ENCODE measurements around the gene MYO10. TPM values are rescaled to one million over a fixed set of nuclear protein-coding genes. Genes with fewer than 3 reads are reported as not detected.

The MYO10 gene
- total and polyA plus RNA-seq, 2 experiments from 2014 or later: 8.2 to 9.3 TPM

DNA sequence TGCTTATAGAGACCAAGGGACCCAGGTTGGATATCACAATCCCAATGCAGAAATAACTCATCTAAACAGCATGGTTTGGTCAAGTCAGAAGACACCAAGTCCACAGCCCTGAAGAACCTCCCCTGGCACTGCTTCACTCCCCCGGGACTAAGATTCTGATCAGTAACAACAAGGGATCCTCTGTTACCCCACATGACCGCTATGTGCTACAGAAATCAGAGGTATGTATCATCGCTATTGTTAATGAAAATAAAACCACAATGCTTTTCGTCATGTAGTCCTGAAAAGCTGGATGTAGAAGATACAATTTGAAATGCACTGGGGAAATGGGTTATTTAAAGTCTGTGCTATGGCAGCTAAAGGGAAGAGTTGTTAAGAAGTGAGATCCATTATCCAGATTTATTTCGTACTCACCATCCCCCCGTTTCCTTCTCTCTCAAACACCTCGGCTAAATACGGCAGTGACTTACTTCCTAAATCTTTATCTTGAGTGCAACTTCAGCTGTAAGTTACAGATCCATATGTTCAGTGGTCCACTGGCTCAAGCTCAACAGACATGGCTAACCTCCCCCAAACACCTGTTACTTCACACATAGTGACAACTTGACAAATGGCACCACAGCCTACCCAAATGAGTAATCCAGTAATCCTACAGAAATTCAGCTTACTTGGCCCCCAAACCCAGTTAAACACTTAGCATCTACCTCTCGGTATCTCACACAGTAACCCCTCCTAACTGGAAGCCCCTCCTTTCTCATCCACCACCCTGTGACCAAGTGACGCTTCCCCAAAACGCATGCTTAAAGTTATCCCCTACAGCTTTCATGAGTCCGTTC is 129.2 kb downstream of the MYO10 start:
- H3K4me3 ChIP-seq: no peak overlapping the region
- no peaks in the 10 kb centered on the region for H3K36me3 ChIP-seq
- no peaks in the 10 kb centered on the region for H3K9me3 ChIP-seq (ENCODE audit: low read depth)
- H3K27me3 ChIP-seq: no peaks in the 10 kb centered on the region
- DNase-seq (ENCODE audit: low read depth in 1 of 2, low spot score in 1 of 2): peak in 1 of 2 donors; percentile 41
- peaks cover 12% of the 10 kb centered on the region for H3K4me1 ChIP-seq (ENCODE audit: low read depth)
- no peak overlapping the region for H3K27ac ChIP-seq
- TF ChIP-seq CTCF (IDR thresholded peaks at IDR 0.05; ENCODE audit: low read depth, low read length): no peak

GRCh38 chr5:16805486-16805885 is 130.6 kb downstream of the MYO10 start:
- peaks cover 12% of the 10 kb centered on the region for H3K4me1 ChIP-seq (ENCODE audit: low read depth)
- no peak overlapping the region for H3K27ac ChIP-seq
- H3K36me3 ChIP-seq: no peaks in the 10 kb centered on the region
- no peaks in the 10 kb centered on the region for H3K9me3 ChIP-seq (ENCODE audit: low read depth)
- no peaks in the 10 kb centered on the region for H3K27me3 ChIP-seq
- no peak overlapping the region for H3K4me3 ChIP-seq
- DNase-seq (ENCODE audit: low read depth in 1 of 2, low spot score in 1 of 2): no peak
- no peak for TF ChIP-seq CTCF (IDR thresholded peaks at IDR 0.05; ENCODE audit: low read depth, low read length)

DNA sequence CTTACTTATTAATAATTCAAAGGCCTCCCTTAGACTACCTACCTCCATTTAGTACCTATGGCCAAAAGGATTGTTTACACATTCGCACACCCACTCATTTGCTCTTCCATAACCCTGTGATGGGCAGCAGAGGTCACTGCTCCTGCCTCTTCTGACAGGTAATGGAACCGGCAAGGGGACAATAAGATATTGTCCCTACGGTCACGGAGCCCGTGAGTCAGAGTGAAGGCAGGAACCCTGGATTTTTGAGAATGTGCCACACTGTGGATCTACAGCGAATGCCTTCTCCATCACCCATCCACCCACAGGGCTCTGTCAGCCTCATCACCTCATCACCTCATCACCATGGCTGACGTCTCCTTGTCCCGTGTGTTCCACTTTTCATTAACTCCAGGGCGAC is 132.3 kb downstream of the MYO10 start:
- no peaks in the 10 kb centered on the region for H3K27me3 ChIP-seq
- no peak overlapping the region for H3K4me3 ChIP-seq
- TF ChIP-seq CTCF (IDR thresholded peaks at IDR 0.05; ENCODE audit: low read depth, low read length): no peak
- no peak for DNase-seq (ENCODE audit: low read depth in 1 of 2, low spot score in 1 of 2)
- no peak overlapping the region for H3K27ac ChIP-seq
- H3K9me3 ChIP-seq (ENCODE audit: low read depth): no peaks in the 10 kb centered on the region
- H3K4me1 ChIP-seq (ENCODE audit: low read depth): peaks cover under 1% of the 10 kb centered on the region
- H3K36me3 ChIP-seq: no peaks in the 10 kb centered on the region

DNA sequence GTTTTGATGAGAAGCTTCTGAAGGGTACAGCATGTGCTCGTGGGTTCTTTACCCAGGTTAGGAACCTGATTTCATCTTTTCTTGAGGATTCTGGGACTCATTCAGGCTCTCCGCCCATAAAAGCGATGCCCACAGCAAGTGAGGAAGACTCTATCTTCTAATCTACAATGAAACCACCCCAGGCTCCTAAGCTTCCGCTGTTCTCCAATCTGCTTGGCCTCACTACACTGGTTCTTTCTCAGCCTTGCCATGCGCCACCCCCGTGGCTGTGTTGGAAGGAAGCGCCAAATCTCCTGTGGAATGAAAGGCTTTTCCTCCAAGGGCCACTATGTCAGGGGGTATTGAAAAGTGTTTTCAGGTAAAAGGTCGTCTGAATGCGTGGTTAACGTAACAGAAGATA is 135.6 kb downstream of the MYO10 start:
- TF ChIP-seq CTCF (IDR thresholded peaks at IDR 0.05; ENCODE audit: low read depth, low read length): no peak
- Histone ChIP-seq H3K27ac (no peak overlapping the region), H3K4me1 (ENCODE audit: low read depth) (no peaks in the 10 kb centered on the region), H3K9me3 (ENCODE audit: low read depth) (no peaks in the 10 kb centered on the region), H3K4me3 (no peak overlapping the region), H3K27me3 (no peaks in the 10 kb centered on the region), H3K36me3 (no peaks in the 10 kb centered on the region)
- DNase-seq (ENCODE audit: low read depth in 1 of 2, low spot score in 1 of 2): no peak

DNA sequence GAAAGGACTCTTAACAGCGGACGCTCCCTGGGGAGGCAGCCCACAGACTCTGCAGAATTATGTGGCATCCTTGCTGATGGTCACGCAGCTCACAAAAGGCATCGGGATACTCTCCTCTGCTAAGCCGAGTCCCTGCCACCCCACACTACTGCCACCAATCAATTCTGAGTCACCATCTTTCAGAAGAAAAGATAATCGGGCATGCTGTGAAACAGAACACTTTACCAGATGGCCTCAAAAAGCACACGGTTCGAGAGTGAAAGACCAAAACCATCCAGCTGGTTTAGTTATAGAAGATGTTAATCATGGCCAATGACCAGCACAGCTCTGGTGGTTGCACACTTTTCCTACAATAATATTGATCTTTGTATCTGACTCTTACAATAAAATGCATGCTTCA is 136.3 kb downstream of the MYO10 start:
- Histone ChIP-seq H3K36me3 (no peaks in the 10 kb centered on the region), H3K9me3 (ENCODE audit: low read depth) (no peaks in the 10 kb centered on the region), H3K27ac (no peak overlapping the region), H3K4me3 (no peak overlapping the region), H3K4me1 (ENCODE audit: low read depth) (no peaks in the 10 kb centered on the region), H3K27me3 (no peaks in the 10 kb centered on the region)
- TF ChIP-seq CTCF (IDR thresholded peaks at IDR 0.05; ENCODE audit: low read depth, low read length): no peak
- no peak for DNase-seq (ENCODE audit: low read depth in 1 of 2, low spot score in 1 of 2)

All from cardiac muscle cell (in vitro differentiated cells and primary cell).